ENCODE data around the gene BSN. TPM values are rescaled to one million over a fixed set of nuclear protein-coding genes. Genes with fewer than 3 reads are reported as not detected.

BSN gene
- total RNA-seq, 1 experiment from 2014 or later: 0.92 TPM

DNA sequence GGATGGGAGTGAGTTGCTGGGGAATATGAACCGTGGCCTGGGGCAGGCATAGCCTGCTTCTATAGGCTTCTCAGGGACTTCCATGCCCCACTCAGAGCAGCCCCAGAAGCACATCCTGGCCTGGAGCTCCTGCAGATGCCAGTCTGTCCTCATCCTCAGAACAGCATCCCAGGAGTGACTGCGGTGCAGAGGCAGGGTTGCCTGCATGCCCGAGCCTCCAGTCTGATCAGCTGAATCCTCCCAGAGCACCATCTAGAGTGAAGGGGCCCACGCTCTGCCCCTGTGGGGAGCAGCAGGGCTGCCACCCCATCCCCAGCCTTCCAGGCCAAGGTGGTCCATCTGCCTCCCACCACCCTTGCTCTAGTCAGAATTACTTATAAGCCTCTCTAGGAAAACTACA lies 75.2 kb downstream of the BSN start:
- TF ChIP-seq, protein P1, sequence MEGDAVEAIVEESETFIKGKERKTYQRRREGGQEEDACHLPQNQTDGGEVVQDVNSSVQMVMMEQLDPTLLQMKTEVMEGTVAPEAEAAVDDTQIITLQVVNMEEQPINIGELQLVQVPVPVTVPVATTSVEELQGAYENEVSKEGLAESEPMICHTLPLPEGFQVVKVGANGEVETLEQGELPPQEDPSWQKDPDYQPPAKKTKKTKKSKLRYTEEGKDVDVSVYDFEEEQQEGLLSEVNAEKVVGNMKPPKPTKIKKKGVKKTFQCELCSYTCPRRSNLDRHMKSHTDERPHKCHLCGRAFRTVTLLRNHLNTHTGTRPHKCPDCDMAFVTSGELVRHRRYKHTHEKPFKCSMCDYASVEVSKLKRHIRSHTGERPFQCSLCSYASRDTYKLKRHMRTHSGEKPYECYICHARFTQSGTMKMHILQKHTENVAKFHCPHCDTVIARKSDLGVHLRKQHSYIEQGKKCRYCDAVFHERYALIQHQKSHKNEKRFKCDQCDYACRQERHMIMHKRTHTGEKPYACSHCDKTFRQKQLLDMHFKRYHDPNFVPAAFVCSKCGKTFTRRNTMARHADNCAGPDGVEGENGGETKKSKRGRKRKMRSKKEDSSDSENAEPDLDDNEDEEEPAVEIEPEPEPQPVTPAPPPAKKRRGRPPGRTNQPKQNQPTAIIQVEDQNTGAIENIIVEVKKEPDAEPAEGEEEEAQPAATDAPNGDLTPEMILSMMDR (IDR thresholded peaks at IDR 0.05; ENCODE audit: unreplicated experiment): no peak
- DNase-seq: no peak
- Mint-ChIP-seq H3K4me1 (ENCODE audit: low read depth, unreplicated experiment) (no peaks in the 10 kb centered on the region), H3K4me3 (ENCODE audit: low read depth, unreplicated experiment) (no peak overlapping the region), H3K27me3 (ENCODE audit: unreplicated experiment) (peaks cover 31% of the 10 kb centered on the region), H3K36me3 (ENCODE audit: insufficient read depth, unreplicated experiment) (no peaks in the 10 kb centered on the region), H3K9me3 (ENCODE audit: low read depth, unreplicated experiment) (peaks cover 2% of the 10 kb centered on the region), H3K27ac (ENCODE audit: unreplicated experiment) (no peak overlapping the region)
- CTCF ChIA-PET: no interaction called here
- BruUV-seq (replicated peaks): no TSS peak
- intact Hi-C loops (cut with micrococcal nuclease; ENCODE audit: unreplicated experiment): no loop called here

DNA sequence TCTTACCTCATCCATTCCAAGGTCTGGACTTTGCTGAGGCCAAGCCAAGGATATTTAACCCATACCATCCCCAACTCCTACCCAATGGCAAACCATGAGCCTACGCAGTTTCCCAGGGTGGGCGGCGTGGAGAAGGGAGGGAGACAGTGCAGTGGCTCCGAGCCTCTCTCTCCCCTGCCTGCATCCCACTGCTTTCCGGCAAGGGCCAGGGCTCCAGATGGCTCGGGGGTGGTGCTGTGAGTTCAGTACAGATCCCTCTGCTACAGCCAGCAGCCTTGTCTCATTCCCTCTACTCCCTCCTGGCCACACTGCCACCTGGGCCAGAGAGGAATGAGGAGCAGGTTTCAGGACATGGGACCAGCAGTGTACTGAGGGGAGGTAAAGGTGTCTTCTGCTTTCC lies 75.6 kb downstream of the BSN start:
- H3K27me3 Mint-ChIP-seq (ENCODE audit: unreplicated experiment): peaks cover 35% of the 10 kb centered on the region
- intact Hi-C loops (cut with micrococcal nuclease; ENCODE audit: unreplicated experiment): no loop called here
- TF ChIP-seq, protein P1 (IDR thresholded peaks at IDR 0.05; ENCODE audit: unreplicated experiment): no peak
- BruUV-seq (replicated peaks): no TSS peak
- CTCF ChIA-PET: no interaction called here
- DNase-seq: no peak
- H3K9me3 Mint-ChIP-seq (ENCODE audit: low read depth, unreplicated experiment): peaks cover 2% of the 10 kb centered on the region
- H3K36me3 Mint-ChIP-seq (ENCODE audit: insufficient read depth, unreplicated experiment): no peaks in the 10 kb centered on the region
- no peak overlapping the region for H3K4me3 Mint-ChIP-seq (ENCODE audit: low read depth, unreplicated experiment)
- H3K27ac Mint-ChIP-seq (ENCODE audit: unreplicated experiment): no peak overlapping the region
- no peaks in the 10 kb centered on the region for H3K4me1 Mint-ChIP-seq (ENCODE audit: low read depth, unreplicated experiment)

DNA sequence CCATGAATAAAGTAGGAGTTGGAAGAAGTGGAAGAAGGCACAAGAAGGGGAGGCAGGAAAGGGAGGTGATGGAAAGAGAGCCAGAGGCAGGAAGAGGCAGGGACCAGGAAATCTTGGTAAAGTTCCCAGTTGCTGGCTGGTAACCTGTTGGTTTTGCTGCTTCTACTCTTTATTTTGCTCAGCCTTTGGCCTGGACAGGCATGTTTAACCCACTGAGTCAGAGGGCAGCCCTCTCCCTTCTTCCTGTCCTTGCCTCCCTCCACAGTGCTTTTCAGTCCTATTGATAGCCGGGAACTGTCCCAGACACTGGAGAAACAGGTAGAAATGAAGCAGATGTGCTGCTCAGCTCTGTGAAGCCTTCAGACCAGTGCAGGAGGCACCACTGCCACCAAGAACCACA lies 76.5 kb downstream of the BSN start:
- H3K4me3 Mint-ChIP-seq (ENCODE audit: low read depth, unreplicated experiment): no peak overlapping the region

DNA sequence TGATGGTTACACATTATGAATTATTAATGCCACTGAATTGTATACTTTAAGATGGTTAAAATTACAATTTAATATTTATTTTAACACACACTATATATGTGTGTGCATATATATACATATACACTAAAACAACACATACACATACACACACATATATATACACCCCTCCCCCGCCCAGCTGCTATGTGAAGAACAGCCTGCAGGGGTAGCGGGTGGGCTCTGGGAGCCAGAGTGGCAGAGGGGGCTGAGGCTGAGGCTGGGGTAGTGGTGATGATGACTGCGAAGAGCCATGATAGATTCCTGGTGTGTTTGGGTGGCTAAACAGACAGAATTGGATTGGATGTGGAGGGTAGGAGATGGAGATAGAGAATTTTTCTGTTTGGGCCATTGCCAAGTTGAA lies 80.5 kb downstream of the BSN start:
- Mint-ChIP-seq H3K4me1 (ENCODE audit: low read depth, unreplicated experiment) (no peaks in the 10 kb centered on the region), H3K36me3 (ENCODE audit: insufficient read depth, unreplicated experiment) (peaks cover 4% of the 10 kb centered on the region), H3K9me3 (ENCODE audit: low read depth, unreplicated experiment) (peaks cover 2% of the 10 kb centered on the region), H3K27ac (ENCODE audit: unreplicated experiment) (no peak overlapping the region), H3K27me3 (ENCODE audit: unreplicated experiment) (peaks cover 43% of the 10 kb centered on the region), H3K4me3 (ENCODE audit: low read depth, unreplicated experiment) (no peak overlapping the region)
- DNase-seq: no peak
- CTCF ChIA-PET: no interaction called here
- TF ChIP-seq, protein P1 (IDR thresholded peaks at IDR 0.05; ENCODE audit: unreplicated experiment): no peak
- BruUV-seq (replicated peaks): no TSS peak
- intact Hi-C loops (cut with micrococcal nuclease; ENCODE audit: unreplicated experiment): no loop called here

More for the DNA sequence above, 76.5 kb downstream of the BSN start:
- TF ChIP-seq, protein P1 (IDR thresholded peaks at IDR 0.05; ENCODE audit: unreplicated experiment): no peak
- Mint-ChIP-seq H3K27ac (ENCODE audit: unreplicated experiment) (no peak overlapping the region), H3K4me1 (ENCODE audit: low read depth, unreplicated experiment) (no peaks in the 10 kb centered on the region), H3K9me3 (ENCODE audit: low read depth, unreplicated experiment) (peaks cover 2% of the 10 kb centered on the region), H3K27me3 (ENCODE audit: unreplicated experiment) (peaks cover 43% of the 10 kb centered on the region), H3K36me3 (ENCODE audit: insufficient read depth, unreplicated experiment) (no peaks in the 10 kb centered on the region)
- CTCF ChIA-PET: no interaction called here
- no TSS peak for BruUV-seq (replicated peaks)
- intact Hi-C loops (cut with micrococcal nuclease; ENCODE audit: unreplicated experiment): no loop called here
- DNase-seq: no peak
